ENCODE data around the gene KCNG1. TPM values are rescaled to one million over a fixed set of nuclear protein-coding genes. Genes with fewer than 3 reads are reported as not detected.

The KCNG1 gene
- total and polyA plus RNA-seq, 2 experiments from 2014 or later: 8.1 to 26.3 TPM

- Histone ChIP-seq H3K79me2 (replicated peaks; ENCODE audit: insufficient read depth) (no peaks in the 10 kb centered on the region; the same call in 1 of the 2 replicates), H3K27ac (ENCODE audit: low read depth) (no peak overlapping the region), H3K4me3 (peak overlapping the region; percentile 73), H2AFZ (peak overlapping the region; percentile 59; the same call in 1 of the 2 replicates), H3K36me3 (ENCODE audit: insufficient read depth) (no peaks in the 10 kb centered on the region), H4K20me1 (replicated peaks; ENCODE audit: insufficient read depth) (0 out of 2 replicates have a peak, but pooled peaks cover 2% of the 10 kb centered on the region), H3K9me2 (ENCODE audit: insufficient read depth) (no peaks in the 10 kb centered on the region), H3K4me2 (peak overlapping the region; percentile 92), H3K4me1 (ENCODE audit: insufficient read depth) (peaks cover 31% of the 10 kb centered on the region), H3F3A (replicated peaks; ENCODE audit: low read depth) (0 out of 2 replicates have a peak, but pooled peaks cover 7% of the 10 kb centered on the region), H3K27me3 (ENCODE audit: insufficient read depth) (peaks cover 51% of the 10 kb centered on the region)
- Mint-ChIP-seq H3K27ac (no peak overlapping the region), H3K36me3 (ENCODE audit: low read depth) (peaks cover 9% of the 10 kb centered on the region), H3K27me3 (ENCODE audit: insufficient read depth, low read depth, poor library complexity) (peaks cover 42% of the 10 kb centered on the region), H3K4me1 (peaks cover 34% of the 10 kb centered on the region), H3K9me3 (0 out of 3 replicates have a peak, but pooled peaks cover 3% of the 10 kb centered on the region), H3K4me3 (peak overlapping the region; percentile 67)
- ATAC-seq (peak; percentile 1; the same call in 2 of the 3 replicates), DNase-seq (ENCODE audit: low spot score) (no peak)
- TF ChIP-seq ZNF462 (CRISPR knock-in tag; IDR thresholded peaks at IDR 0.05) (no peak), ZNF114 (CRISPR knock-in tag; IDR thresholded peaks at IDR 0.05) (no peak), NANOG (IDR thresholded peaks at IDR 0.05; ENCODE audit: borderline replicate concordance) (no peak), CREB1 (CRISPR knock-in tag; IDR thresholded peaks at IDR 0.05; ENCODE audit: low read depth) (no peak), ZNF331 (CRISPR knock-in tag; IDR thresholded peaks at IDR 0.05; ENCODE audit: low read depth) (no peak), JUNB (IDR thresholded peaks at IDR 0.05; ENCODE audit: unreplicated experiment) (no peak)
Measured at GRCh38 chr20:51022227-51022802, 592 bp downstream of the KCNG1 start.
